Measurements from ENCODE around the gene GALNT18.

Gene GALNT18

GRCh38 chr11:11230087-11230486 is 391.7 kb downstream of the GALNT18 start:
- Histone ChIP-seq H3K4me3 (ENCODE audit: extremely low read depth, insufficient read depth, low read length, poor library complexity, severe bottlenecking) (no peak overlapping the region), H3K9me3 (ENCODE audit: control insufficient read depth, low read length) (no peaks in the 10 kb centered on the region), H3K36me3 (ENCODE audit: control insufficient read depth, insufficient read depth, low read length) (no peaks in the 10 kb centered on the region), H3K4me1 (ENCODE audit: control insufficient read depth, insufficient read depth, low read length, poor library complexity, severe bottlenecking) (no peaks in the 10 kb centered on the region), H3K27ac (ENCODE audit: low read depth, low read length, severe bottlenecking) (no peak overlapping the region)
- 60 to 100% methylated on average over 1 of the region's 1 CpG for WGBS, 2 experiments (ENCODE audit: insufficient coverage in 2 of 2)

- WGBS, 2 experiments (ENCODE audit: insufficient coverage in 2 of 2) = no CpG with 5 or more reads among the region's 2 CpGs
- no peak overlapping the region for H3K4me3 ChIP-seq (ENCODE audit: extremely low read depth, insufficient read depth, low read length, poor library complexity, severe bottlenecking)
- H3K4me1 ChIP-seq (ENCODE audit: control insufficient read depth, insufficient read depth, low read length, poor library complexity, severe bottlenecking) = no peaks in the 10 kb centered on the region
- H3K9me3 ChIP-seq (ENCODE audit: control insufficient read depth, low read length) = no peaks in the 10 kb centered on the region
- H3K36me3 ChIP-seq (ENCODE audit: control insufficient read depth, insufficient read depth, low read length) = no peaks in the 10 kb centered on the region
- H3K27ac ChIP-seq (ENCODE audit: low read depth, low read length, severe bottlenecking) = no peak overlapping the region
Measured at GRCh38 chr11:11229647-11230046, 392.2 kb downstream of the GALNT18 start.

GRCh38 chr11:11227296-11228085 is 394.3 kb downstream of the GALNT18 start:
- WGBS, 2 experiments (ENCODE audit: insufficient coverage in 2 of 2) = 90 to 93% methylated on average over 3 to 5 of the region's 8 CpGs
- no peaks in the 10 kb centered on the region for H3K9me3 ChIP-seq (ENCODE audit: control insufficient read depth, low read length)
- no peaks in the 10 kb centered on the region for H3K36me3 ChIP-seq (ENCODE audit: control insufficient read depth, insufficient read depth, low read length)

More at GRCh38 chr11:11227296-11228085, 394.3 kb downstream of the GALNT18 start:
- Histone ChIP-seq H3K4me1 (ENCODE audit: control insufficient read depth, insufficient read depth, low read length, poor library complexity, severe bottlenecking) (no peaks in the 10 kb centered on the region), H3K27ac (ENCODE audit: low read depth, low read length, severe bottlenecking) (no peak overlapping the region), H3K4me3 (ENCODE audit: extremely low read depth, insufficient read depth, low read length, poor library complexity, severe bottlenecking) (no peak overlapping the region)
